ENCODE results near the gene PCDH9.

The PCDH9 gene

GRCh38 chr13:66703597-66703996 is 526.5 kb downstream of the PCDH9 start:
- no peak for DNase-seq

- DNase-seq: no peak
These were observed 530.0 kb downstream of the PCDH9 start for GRCh38 chr13:66700117-66700601.

- DNase-seq: no peak
These were observed 536.5 kb downstream of the PCDH9 start for GRCh38 chr13:66693656-66694055.

GRCh38 chr13:66691149-66691548 is 539.0 kb downstream of the PCDH9 start:
- no peak for DNase-seq

- DNase-seq: no peak
These were observed 540.5 kb downstream of the PCDH9 start for GRCh38 chr13:66689628-66690027.

- DNase-seq: no peak
These were observed 541.0 kb downstream of the PCDH9 start for GRCh38 chr13:66689037-66689619.

- no peak for DNase-seq
These were observed 548.7 kb downstream of the PCDH9 start for GRCh38 chr13:66681403-66681802.

- DNase-seq: no peak
These were observed 550.1 kb downstream of the PCDH9 start for GRCh38 chr13:66680031-66680430.

GRCh38 chr13:66675620-66676019 is 554.5 kb downstream of the PCDH9 start:
- DNase-seq: no peak

- DNase-seq: no peak
These were observed 556.7 kb downstream of the PCDH9 start for GRCh38 chr13:66673401-66673800.

GRCh38 chr13:66665991-66666390 is 564.1 kb downstream of the PCDH9 start:
- DNase-seq: no peak

GRCh38 chr13:66663711-66664110 is 566.4 kb downstream of the PCDH9 start:
- DNase-seq: no peak

GRCh38 chr13:66663206-66663605 is 566.9 kb downstream of the PCDH9 start:
- DNase-seq: no peak

GRCh38 chr13:66661336-66661735 is 568.8 kb downstream of the PCDH9 start:
- DNase-seq: no peak

- no peak for DNase-seq
These were observed 569.7 kb downstream of the PCDH9 start for GRCh38 chr13:66660468-66660813.

GRCh38 chr13:66659701-66660467 is 570.3 kb downstream of the PCDH9 start:
- DNase-seq: no peak

GRCh38 chr13:66659286-66659685 is 570.9 kb downstream of the PCDH9 start:
- no peak for DNase-seq

- DNase-seq: no peak
These were observed 572.8 kb downstream of the PCDH9 start for GRCh38 chr13:66657165-66657881.

GRCh38 chr13:66655847-66656454 is 574.2 kb downstream of the PCDH9 start:
- no peak for DNase-seq

GRCh38 chr13:66644855-66645460 is 585.2 kb downstream of the PCDH9 start:
- DNase-seq: no peak

- DNase-seq: no peak
These were observed 589.9 kb downstream of the PCDH9 start for GRCh38 chr13:66640231-66640630.

GRCh38 chr13:66639044-66639443 is 591.1 kb downstream of the PCDH9 start:
- DNase-seq: no peak

- DNase-seq: no peak
These were observed 594.6 kb downstream of the PCDH9 start for GRCh38 chr13:66635526-66635925.
